ENCODE results near the gene DENND2D. TPM values are rescaled to one million over a fixed set of nuclear protein-coding genes. Genes with fewer than 3 reads are reported as not detected.

The DENND2D gene
- polyA plus RNA-seq, 1 donor (not counting 4 experiments of a cell fraction or from before 2014, with no cell fraction given): 7.8 TPM

GRCh38 chr1:111247125-111247838 is 46.8 kb upstream of the DENND2D start:
- dilution Hi-C loops (cut with MboI; ENCODE audit: extremely low pct_ligation_motif_present, low sequenced_read_pairs): no loop called here
- Histone ChIP-seq H3K4me1 (ENCODE audit: control insufficient read depth, extremely low read depth, insufficient read depth, low read length) (no peaks in the 10 kb centered on the region), H3K9me3 (ENCODE audit: control insufficient read depth, low read depth, low read length) (no peaks in the 10 kb centered on the region), H4K20me1 (ENCODE audit: control insufficient read depth, extremely low read depth, insufficient read depth, low read length) (no peaks in the 10 kb centered on the region), H3K27ac (ENCODE audit: control insufficient read depth, insufficient read depth, low read length) (no peak overlapping the region), H3K36me3 (ENCODE audit: control insufficient read depth in 2 of 2, extremely low read depth in 1 of 2, insufficient read depth in 2 of 2, low read length in 2 of 2) (no peaks in the 10 kb centered on the region), H3K9me1 (ENCODE audit: control insufficient read depth, extremely low read depth, insufficient read depth, low read length) (no peaks in the 10 kb centered on the region), H3K4me3 (ENCODE audit: control insufficient read depth in 2 of 3, extremely low read depth in 1 of 3, insufficient read depth in 2 of 3, low read depth in 1 of 3, low read length in 3 of 3) (no peak overlapping the region), H3K79me2 (ENCODE audit: control insufficient read depth, insufficient read depth, low read length) (no peaks in the 10 kb centered on the region), H3K27me3 (ENCODE audit: control insufficient read depth, extremely low read depth, insufficient read depth, low read length) (no peaks in the 10 kb centered on the region), H3K9ac (ENCODE audit: control insufficient read depth, extremely low read depth, insufficient read depth, low read length) (no peak overlapping the region), H2AFZ (ENCODE audit: control insufficient read depth, low read length) (no peak overlapping the region), H3K4me2 (ENCODE audit: control insufficient read depth, extremely low read depth, insufficient read depth, low read depth, low read length) (no peak overlapping the region)
- no peak for DNase-seq (ENCODE audit: low read depth, low spot score)
- FAIRE-seq: no peak
- TF ChIP-seq CTCF (optimal IDR thresholded peaks at IDR 0.05 in 1 of 3, IDR thresholded peaks at IDR 0.05 in 1 of 3, conservative IDR thresholded peaks at IDR 0.05 in 1 of 3; ENCODE audit: extremely low read depth in 1 of 3, insufficient read depth in 2 of 3, low read length in 3 of 3): no peak
- TF ChIP-seq EZH2 (IDR thresholded peaks at IDR 0.05; ENCODE audit: low read length): no peak

GRCh38 chr1:111242805-111243523 is 42.5 kb upstream of the DENND2D start:
- Histone ChIP-seq H3K79me2 (ENCODE audit: control insufficient read depth, insufficient read depth, low read length) (no peaks in the 10 kb centered on the region), H3K4me3 (ENCODE audit: control insufficient read depth in 2 of 3, extremely low read depth in 1 of 3, insufficient read depth in 2 of 3, low read depth in 1 of 3, low read length in 3 of 3) (no peak overlapping the region), H3K36me3 (ENCODE audit: control insufficient read depth in 2 of 2, extremely low read depth in 1 of 2, insufficient read depth in 2 of 2, low read length in 2 of 2) (no peaks in the 10 kb centered on the region), H3K9me3 (ENCODE audit: control insufficient read depth, low read depth, low read length) (no peaks in the 10 kb centered on the region), H3K27ac (ENCODE audit: control insufficient read depth, insufficient read depth, low read length) (no peak overlapping the region), H3K9me1 (ENCODE audit: control insufficient read depth, extremely low read depth, insufficient read depth, low read length) (no peaks in the 10 kb centered on the region), H3K4me2 (ENCODE audit: control insufficient read depth, extremely low read depth, insufficient read depth, low read depth, low read length) (no peak overlapping the region), H3K4me1 (ENCODE audit: control insufficient read depth, extremely low read depth, insufficient read depth, low read length) (no peaks in the 10 kb centered on the region), H3K27me3 (ENCODE audit: control insufficient read depth, extremely low read depth, insufficient read depth, low read length) (no peaks in the 10 kb centered on the region), H3K9ac (ENCODE audit: control insufficient read depth, extremely low read depth, insufficient read depth, low read length) (no peak overlapping the region), H2AFZ (ENCODE audit: control insufficient read depth, low read length) (no peak overlapping the region), H4K20me1 (ENCODE audit: control insufficient read depth, extremely low read depth, insufficient read depth, low read length) (no peaks in the 10 kb centered on the region)
- FAIRE-seq: no peak
- no peak for DNase-seq (ENCODE audit: low read depth, low spot score)
- dilution Hi-C loops (cut with MboI; ENCODE audit: extremely low pct_ligation_motif_present, low sequenced_read_pairs): no loop called here
- TF ChIP-seq CTCF (optimal IDR thresholded peaks at IDR 0.05 in 1 of 3, IDR thresholded peaks at IDR 0.05 in 1 of 3, conservative IDR thresholded peaks at IDR 0.05 in 1 of 3; ENCODE audit: extremely low read depth in 1 of 3, insufficient read depth in 2 of 3, low read length in 3 of 3): no peak
- TF ChIP-seq EZH2 (IDR thresholded peaks at IDR 0.05; ENCODE audit: low read length): no peak
